Measurements from ENCODE around the gene TTC7B.

GRCh38 chr14:90767899-90768298, 48.3 kb downstream of the TTC7B start:
- TF ChIP-seq, protein P1, sequence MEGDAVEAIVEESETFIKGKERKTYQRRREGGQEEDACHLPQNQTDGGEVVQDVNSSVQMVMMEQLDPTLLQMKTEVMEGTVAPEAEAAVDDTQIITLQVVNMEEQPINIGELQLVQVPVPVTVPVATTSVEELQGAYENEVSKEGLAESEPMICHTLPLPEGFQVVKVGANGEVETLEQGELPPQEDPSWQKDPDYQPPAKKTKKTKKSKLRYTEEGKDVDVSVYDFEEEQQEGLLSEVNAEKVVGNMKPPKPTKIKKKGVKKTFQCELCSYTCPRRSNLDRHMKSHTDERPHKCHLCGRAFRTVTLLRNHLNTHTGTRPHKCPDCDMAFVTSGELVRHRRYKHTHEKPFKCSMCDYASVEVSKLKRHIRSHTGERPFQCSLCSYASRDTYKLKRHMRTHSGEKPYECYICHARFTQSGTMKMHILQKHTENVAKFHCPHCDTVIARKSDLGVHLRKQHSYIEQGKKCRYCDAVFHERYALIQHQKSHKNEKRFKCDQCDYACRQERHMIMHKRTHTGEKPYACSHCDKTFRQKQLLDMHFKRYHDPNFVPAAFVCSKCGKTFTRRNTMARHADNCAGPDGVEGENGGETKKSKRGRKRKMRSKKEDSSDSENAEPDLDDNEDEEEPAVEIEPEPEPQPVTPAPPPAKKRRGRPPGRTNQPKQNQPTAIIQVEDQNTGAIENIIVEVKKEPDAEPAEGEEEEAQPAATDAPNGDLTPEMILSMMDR (IDR thresholded peaks at IDR 0.05; ENCODE audit: poor library complexity, severe bottlenecking) = no peak
- no peak for TF ChIP-seq EZH2 (IDR thresholded peaks at IDR 0.05; ENCODE audit: borderline replicate concordance, insufficient read depth, low read length, poor library complexity, severe bottlenecking)
- no peak for TF ChIP-seq SMC3 (conservative IDR thresholded peaks at IDR 0.05; ENCODE audit: poor library complexity)
- no peak for TF ChIP-seq POLR2AphosphoS5 (IDR thresholded peaks at IDR 0.05)
- no peak for TF ChIP-seq EP300 (conservative IDR thresholded peaks at IDR 0.05; ENCODE audit: poor library complexity, severe bottlenecking)
- TF ChIP-seq TAF1 (IDR thresholded peaks at IDR 0.05; ENCODE audit: low read depth) = no peak
- no peak for TF ChIP-seq RAD21 (conservative IDR thresholded peaks at IDR 0.05)
